HG03060 (cell line): ENCODE data around the gene TBCD.

Experiments
- ATAC-seq: cut with Tn5 transposase; IDR thresholded peaks from one replicate; pipeline ENCODE4 v1.9.1; 2021; ENCODE audit warnings: low read depth, moderate number of reproducible peaks; ENCODE audit not compliant: unreplicated experiment

TBCD gene

DNA sequence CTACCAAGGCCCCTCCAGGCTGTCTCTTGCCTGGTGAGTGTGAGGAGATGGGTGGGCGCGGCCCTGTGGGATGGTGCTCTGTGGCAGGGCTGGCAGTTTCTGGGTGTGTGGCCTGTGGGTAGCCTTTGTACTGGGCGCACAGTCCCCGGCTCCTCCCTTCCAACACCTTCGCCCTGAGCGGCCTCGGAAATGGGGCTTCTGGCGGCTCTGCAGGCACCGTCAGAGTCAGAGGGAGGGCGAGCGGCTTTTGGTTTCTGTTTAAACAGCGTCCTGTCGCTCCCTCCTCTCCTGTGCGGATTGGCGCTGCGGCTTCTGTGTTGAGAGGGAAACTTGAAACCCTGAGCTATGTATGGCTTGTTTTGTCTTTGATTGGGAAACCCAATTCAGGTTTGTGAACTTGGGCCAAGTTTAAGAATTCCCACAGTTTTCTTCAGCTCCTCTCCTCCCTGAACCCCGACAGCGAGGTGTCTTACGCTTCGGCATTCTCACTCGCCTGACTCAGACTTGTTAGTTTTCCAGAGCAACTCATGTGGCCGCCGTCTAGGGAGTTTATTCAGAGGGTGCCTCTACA, 96.2 kb downstream of the TBCD start:
- no peak for ATAC-seq

DNA sequence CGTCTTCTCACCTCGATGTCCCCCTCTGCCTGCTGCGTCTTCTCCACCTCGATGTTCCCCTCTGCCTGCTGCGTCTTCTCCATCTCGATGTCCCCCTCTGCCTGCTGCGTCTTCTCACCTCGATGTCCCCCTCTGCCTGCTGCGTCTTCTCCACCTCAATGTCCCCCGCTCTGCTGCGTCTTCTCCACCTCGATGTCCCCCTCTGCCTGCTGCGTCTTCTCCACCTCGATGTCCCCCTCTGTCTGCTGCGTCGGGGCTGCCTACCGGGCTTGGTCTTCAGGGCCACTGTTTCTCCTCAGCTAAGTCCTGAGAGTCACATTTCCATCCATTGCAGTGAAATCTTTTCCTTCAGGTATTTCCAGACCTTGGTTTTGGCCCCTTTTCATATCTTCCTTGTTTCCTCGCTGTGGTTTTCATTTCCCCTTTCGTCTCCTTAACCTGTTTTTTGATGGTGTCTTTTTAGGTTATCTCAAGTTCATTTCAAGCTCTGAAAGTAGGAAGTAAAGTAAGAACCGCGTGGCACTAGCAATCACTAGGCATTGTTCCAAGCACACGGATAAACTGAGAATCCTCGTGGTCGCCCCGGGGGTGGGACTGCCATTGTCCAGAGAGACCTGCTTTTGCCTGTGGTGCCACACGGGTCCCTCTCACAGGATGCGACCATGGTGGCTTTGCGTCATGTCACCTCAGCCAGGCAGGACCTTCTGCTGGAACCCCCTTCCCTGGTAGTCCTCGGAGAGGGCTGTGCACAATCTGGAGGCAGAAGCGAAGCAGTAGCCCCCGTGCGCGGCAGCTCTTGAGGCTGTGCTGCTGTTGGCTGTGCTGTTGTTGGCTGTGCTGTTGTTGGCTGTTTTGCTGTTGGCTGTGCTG, 97.4 kb downstream of the TBCD start:
- no peak for ATAC-seq

DNA sequence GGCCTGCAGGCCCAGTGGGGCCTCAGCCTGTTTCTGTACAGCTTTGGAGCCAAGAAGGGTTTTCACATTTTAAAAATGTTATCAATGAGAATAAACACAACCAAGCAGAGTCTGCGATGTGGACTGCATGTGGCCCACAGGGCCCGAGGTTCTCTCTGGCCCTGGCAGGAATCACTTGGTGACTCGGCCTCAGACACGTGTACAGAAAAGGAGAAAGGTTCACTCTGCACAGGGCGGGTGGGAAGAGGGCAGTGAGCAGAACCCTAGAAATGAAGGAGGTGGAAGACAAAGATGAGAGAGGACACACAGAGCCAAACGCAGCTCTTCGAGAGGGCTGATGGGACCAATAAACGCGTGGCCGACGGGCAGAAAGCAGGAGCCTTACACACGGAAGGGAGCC, 99.5 kb downstream of the TBCD start:
- no peak for ATAC-seq

DNA sequence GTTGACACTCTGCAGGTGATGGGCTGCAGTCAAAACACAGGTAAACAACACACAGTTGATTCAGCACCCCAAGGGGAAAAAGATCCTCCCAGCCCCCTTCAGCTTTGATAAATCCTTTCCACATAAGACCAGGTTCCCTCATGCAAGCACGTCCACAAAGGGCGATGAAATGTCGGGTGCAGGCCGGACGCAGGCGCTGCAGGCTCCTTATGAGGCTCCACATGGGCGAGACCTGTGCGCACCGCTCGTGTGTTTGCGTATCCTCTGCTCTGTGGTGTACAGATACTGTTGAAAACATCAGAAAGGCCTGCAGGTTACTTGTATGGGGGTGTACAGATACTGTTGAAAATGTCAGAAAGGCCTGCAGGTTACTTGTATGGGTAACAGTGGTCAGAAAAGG, 102.4 kb downstream of the TBCD start:
- no peak for ATAC-seq

DNA sequence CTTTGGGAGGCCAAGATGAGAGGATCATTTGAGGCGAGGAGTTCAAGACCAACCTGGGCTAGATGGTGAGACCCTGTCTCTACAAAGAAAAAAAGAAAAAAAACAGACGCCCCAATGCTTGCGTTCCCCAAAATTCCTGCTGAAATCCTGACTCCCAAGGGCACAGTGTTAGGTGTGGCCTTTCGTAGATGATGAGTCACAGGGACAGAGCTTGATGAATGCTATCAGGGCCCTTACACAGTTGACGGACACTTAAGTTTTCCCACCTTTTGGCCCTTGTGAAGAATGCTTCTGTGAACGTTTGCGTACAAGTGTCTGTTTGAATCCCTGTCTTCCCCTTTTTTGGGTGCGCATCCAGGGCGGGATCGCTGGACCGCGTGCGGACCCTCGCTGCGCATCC, 104.5 kb downstream of the TBCD start:
- ATAC-seq, result no peak

DNA sequence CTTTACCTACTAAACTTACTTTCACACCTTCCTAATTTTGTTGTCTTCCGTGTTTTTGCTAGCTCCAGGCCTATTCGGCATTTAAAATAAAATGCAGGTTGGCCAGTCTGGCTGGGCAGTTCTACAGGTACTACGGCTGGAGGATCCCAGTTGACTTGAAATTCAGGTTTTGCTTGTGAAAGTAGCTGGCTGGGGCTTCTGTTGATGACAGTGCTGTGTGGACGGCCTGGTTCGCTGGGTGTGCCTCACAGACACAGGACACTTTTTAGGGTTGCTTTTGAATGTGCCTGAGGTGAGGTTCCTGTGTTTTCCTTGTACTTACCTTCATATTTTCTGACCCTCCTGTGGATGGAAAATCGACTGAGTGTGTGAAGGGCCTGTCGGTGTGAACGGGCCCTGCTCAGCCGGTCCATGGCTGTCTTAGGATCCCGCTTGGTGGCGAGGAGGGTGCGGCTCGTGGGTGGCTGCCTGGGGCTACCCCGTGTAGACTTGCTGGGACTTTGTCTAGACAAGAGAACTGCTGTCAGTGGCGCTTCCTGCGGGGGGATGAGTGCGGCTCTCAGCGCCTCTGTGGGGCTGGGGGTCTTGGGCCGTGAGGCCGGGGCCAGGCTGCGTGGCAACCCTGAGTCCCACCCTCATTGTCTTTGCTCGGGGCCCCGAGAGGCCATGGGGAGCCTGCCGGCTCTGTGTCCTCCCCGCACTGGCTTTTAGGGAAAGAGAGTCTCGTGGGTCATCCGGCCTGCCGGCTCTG, 106.7 kb downstream of the TBCD start:
- ATAC-seq, result no peak

DNA sequence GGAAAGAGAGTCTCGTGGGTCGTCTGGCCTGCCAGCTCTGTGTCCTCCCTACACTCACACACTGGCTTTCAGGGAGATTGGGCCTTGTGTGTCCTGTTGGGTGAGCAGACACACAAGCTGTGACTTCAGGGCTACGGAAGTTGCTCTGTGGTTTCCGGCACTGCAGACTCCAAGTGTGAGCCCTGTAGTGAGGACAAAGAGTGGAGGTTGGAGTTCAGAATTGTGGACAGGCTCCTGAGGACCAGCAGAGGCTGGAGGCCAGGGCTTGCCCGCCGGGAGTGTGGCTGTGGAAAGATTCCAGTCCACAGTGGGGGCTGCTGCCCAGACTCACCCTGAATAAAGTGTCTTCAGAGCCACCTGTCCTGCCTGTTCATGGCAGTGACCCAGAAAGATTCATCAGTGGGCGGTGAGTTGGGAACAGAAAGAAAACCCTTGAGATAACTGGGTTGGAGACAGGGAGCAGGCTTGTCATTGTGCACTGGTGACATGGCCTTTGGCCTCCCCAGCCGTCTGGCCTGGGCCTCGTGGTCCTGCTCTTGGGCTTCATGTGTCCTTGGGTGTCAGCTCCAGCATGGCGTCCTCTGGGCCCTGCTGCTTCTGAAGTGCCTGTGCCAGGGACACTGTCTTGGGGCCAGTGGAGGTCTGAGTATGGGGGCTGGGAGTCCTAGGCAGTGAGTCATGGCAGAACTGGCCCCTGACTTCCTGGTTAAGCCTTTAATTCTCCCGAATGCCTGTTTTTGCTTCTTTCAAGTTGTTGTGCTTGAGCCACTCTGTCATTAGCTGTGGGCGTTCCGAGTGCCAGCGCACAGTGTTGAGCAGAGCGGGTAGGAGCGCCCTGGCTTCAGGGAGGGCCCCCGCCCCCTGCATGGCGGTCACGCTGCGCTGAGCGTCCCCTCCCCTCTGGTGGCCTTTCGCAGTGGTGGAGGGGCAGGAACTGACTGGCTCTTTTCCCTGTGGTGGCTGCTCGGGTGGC, 107.9 kb downstream of the TBCD start:
- peak; percentile 25 for ATAC-seq

DNA sequence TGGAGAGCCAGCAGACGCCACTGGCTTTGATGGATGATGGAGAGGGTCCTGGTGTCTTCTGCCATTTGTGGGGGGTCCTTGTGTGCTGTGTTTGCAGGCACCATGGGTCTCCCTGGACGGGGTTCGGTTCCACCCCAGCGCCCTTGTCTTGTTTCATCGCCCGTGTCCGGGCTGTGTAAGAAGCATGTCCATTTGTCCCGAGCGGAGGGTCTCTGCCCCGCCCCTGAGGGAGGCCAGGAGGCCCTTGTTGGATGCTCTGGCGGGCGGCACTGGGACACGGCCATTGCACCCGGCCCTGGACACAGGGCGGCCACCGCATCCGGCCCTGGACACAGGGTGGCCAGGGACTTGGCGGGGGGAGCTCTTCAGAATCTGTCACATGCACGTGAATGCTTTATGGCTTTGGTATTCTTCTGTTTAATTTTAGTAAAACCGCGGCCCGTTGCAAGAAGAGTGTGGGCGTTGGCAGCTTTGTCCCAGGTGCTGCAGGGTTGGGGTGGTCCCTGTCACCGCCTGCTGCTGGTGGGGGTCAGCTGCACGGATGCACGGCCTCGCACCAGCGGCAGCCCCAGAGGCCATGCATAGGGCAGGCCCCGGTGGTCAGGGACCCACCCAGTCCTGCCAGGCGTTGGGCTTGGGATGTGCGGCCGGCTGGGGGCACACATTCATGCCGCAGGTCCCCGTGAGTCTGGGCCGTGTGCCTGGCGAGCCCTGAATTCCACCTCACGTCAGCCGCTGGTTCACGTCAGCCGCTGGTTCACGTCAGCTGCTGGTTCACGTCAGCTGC, 108.9 kb downstream of the TBCD start:
- ATAC-seq, result no peak

DNA sequence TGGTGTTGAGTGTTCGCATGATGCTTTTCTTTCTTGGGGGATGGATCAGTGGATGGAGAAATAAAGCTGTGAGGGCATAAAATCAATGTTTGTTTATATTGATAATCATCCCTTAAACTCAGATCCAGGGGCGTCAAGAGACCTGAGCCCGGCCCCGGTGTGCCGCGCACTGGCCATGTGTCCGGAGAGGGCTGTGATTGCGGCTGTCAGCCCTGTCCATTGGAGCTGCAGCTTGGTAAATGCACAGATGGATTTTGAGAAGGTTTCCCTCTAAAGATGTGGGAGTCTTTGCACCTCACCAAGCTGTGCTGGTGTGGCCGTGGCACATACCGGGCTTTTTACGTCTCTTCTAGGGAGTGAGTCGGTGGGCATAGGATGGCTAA, 109.5 kb downstream of the TBCD start:
- no peak for ATAC-seq

DNA sequence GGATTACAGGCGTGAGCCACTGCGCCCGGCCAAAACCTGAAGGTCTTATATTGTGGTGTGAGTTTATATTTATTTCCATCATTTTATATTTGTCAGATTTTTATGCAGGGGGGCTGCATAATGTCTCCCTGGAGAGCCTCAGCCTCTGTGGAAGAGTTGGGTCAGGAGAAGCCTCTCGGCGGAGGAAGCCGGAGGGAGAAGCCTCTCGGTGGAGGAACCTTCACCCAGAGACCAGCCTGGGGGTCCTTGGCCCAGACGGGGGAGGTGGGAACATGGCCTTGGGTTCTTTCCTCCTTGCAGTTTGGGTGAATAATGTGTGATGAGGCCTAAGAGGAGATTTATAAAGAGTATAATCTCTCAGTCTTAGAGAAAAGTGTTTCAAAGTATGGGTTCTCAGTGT, 110.3 kb downstream of the TBCD start:
- no peak for ATAC-seq

DNA sequence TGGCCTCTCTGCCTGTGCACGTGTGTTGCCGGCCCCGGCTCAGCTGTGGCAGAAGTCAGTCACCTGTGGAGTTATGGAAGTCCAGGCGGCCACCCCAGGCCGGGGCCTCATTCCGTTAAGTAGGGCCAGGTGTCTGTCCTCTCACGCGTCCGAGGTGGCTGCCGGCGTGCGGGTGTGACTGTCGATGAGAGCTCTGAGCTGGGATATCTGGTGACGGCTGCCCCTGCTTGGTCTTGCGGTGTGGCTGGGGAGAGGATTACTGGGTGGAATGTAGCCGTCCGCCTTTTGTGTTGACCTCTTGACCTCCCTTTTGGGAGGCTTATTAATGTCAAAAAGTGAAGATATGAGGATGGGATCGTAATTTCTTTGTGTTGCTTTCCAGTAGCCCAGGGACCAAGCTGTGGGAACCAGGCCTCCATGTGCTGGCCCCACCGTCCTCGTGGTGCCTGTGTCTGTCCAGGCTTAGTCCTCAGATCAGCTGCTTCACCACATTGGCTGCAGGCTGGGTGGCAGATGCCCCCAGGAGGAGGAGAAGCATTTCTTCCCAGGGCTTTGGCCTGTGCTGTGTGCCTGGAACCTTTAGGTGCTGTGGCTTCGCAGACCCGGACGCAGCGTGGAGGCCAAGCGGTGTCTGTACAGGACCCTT, 111.0 kb downstream of the TBCD start:
- no peak for ATAC-seq

DNA sequence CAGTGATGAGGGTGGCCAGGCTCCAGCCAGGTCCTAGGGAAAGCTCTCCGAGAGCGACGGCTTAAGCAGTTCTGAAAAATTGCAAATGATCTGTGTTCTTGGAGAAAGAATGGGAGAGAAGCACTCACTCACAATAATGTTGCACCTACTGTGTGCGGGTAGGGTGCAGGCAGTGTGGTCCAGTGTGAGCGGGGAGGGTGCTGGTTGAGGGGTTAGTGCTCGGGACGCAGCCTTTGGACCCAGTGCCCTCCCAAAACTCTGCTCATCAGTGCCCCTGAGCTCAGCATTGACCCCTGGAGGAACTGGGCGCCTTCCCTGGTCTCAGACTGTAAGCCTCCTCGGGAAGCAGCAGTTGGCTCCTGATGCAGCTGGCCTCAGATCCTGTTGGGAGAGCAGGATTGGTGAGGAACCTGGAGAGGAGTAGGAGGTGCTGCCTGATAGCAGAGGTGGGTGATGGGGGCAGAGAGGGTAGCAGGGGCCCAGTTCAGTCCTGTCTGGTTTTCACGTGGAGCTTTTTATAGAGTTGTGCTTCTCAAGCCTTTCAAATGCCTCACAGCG, 111.6 kb downstream of the TBCD start:
- ATAC-seq, result no peak

DNA sequence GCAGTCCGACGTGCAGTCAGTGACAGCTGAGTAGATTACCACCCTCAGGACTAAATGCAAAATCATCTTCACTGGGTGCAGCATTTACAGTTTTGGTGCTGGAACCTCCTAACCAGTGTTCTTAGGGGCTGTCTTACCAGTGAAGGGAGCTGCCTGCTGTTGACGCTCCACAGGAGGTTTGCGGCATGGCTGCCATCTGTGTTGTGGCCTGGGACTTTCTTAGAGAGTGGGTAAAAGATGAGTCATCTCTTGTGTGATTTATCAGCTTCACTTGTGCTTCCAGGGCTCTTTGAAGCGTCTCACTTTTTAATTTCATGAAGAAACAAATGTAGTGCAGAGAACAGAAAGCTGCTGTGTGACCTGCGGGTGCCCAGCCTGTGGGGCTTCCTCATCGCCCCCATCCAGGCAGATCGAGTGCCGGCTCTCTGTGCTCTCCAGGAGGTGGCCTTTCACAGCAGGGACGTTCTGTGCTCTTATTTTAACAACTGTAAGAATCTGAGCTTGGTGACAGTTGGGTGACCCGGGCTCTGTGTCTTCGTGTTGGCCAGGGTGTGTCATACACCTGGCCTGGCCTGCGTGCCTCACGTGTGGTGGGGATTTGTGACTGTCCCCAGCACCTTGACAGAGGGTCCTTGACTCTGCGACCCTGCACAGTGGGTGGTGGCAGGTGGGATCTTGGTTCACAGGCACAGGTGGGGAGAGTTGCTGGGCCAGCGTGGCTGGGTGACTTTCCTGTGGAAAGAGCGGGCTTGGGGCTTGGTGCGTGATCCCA, 112.3 kb downstream of the TBCD start:
- ATAC-seq, result peak; percentile 63

DNA sequence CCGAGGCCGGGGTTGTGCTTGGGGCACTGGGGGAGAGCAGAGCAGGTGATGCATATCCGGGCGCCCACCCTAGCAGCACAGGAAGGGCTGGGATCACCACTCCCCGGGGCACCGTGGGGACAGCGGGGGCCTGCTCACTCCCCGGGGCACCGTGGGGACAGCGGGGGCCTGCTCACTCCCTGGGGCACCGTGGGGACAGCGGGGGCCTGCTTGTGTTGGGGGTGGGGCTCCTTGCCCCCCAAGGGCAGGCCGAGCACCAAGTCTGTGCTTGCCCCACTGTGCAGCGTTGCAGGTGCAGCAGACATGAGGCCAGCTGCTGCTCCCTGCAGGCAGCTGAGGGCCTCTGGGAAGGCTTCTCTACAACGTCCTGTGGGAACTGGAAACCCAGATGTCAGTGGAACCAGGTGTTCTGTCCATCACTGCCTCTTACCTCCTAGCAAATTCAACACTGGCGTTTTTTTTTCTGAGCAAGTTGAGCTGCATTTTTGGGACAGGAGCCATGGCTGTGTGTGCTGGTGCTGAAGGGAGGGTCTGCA, 112.9 kb downstream of the TBCD start:
- no peak for ATAC-seq

DNA sequence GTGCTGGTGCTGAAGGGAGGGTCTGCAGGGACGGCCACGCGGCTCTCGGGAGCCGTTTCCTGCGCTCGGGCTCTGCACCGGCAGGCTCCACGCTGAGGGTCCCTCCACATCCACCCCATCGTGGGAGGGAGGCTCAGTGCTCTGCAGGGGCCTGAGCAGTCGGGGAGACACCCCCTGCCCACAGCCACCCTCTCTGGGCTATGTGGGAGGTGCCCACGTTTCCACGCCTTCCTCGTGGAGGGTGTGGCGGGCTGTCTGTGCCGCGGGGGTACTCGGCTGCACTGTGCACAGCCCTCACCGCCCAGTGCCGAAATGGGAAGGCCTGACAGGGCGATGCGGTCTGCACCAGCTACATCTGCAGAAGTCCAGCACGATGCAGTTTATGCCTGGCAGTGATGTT, 113.4 kb downstream of the TBCD start:
- no peak for ATAC-seq

DNA sequence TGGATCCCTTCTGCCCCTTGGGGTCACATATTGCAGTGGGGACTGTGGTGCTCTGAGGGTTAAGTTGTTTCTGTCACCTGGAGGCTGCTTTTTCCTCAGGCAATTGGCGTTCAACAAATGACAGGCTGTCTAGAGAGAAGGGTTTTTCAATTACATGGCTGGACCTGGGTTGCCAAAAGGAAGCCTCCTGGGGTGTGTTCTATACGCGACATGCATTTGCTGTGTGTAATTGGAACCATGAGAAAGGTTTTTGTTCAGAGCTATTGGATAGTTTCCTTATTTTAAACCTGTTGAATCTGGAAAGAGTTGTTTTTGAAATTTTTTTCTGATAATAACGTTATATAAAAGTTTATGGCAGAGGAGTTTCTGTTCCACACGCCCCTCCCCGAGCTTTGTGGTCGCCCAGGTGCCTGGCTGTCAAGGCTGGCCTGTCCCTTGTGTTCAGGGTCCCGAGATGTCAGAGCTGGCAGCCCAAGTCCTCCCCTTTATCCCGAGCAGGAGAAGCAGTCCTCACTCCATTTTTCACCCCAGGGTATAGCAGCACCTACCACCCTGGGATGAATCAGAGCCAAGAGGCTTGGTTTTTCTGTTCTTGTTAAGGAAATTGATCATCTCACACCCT, 114.0 kb downstream of the TBCD start:
- ATAC-seq, result no peak

DNA sequence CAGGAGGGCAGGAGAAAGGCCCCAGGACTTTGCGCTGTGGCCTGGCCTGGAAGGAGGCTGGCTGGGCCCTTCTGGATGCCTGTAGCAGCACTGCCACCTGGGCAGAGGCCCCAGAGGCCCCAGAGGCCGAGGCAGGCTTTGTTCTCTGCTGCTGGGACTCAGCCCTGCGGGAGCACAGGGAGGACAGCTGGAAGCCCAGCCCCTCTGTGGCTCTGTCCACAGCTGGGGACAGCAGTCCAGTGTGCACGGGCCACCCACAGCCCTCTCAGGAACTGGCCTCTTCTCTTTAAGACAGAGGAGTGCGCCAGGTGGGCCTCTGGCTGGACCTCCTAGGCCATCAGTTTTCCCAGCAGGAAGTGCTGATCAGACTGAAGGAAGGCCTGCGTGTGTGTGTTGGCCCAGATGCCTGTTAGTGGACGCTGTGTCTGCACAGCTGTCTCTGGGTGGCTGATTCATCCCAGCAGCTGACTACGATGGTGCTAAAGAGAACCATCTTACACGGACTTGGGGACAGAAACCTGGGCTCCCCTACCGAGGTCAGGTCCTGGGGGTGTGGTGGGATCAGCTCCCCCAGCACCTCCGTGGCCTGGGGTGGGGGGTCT, 114.8 kb downstream of the TBCD start:
- no peak for ATAC-seq
